HG03354 (cell line): ENCODE measurements around the gene PTPN23.
"Not testable (repeated sequence)": the region's sequence is repeated elsewhere in the genome, so short reads cannot be mapped to it uniquely, and the experiment has no call there.

Source experiments
- ATAC-seq: cut with Tn5 transposase; IDR thresholded peaks from one replicate; pipeline ENCODE4 v1.9.1; 2021; ENCODE audit warnings: mild to moderate bottlenecking; ENCODE audit not compliant: unreplicated experiment, poor library complexity, severe bottlenecking

The PTPN23 gene

GRCh38 chr3:47366833-47367232 lies 14.0 kb upstream of the PTPN23 start:
- no peak for ATAC-seq

GRCh38 chr3:47367631-47368030 lies 13.2 kb upstream of the PTPN23 start:
- no peak for ATAC-seq

- ATAC-seq = not testable (repeated sequence)
Observed at GRCh38 chr3:47370020-47370419, 10.8 kb upstream of the PTPN23 start.

- no peak for ATAC-seq
Observed at GRCh38 chr3:47370887-47371697, 9.7 kb upstream of the PTPN23 start.

GRCh38 chr3:47374587-47374986 lies 6.2 kb upstream of the PTPN23 start:
- ATAC-seq = no peak

- no peak for ATAC-seq
Observed at GRCh38 chr3:47376393-47376792, 4.4 kb upstream of the PTPN23 start.

- ATAC-seq = no peak
Observed at GRCh38 chr3:47377186-47377585, 3.6 kb upstream of the PTPN23 start.

GRCh38 chr3:47378869-47379268 lies 2.0 kb upstream of the PTPN23 start:
- ATAC-seq = no peak

GRCh38 chr3:47379411-47379899 lies 1.4 kb upstream of the PTPN23 start:
- no peak for ATAC-seq

- no peak for ATAC-seq
Observed at GRCh38 chr3:47380026-47380600, 708 bp upstream of the PTPN23 start.

- ATAC-seq = peak; percentile 65
Observed at GRCh38 chr3:47381317-47382157, 716 bp downstream of the PTPN23 start.

GRCh38 chr3:47384425-47384824 lies 3.6 kb downstream of the PTPN23 start:
- no peak for ATAC-seq

- ATAC-seq = no peak
Observed at GRCh38 chr3:47385007-47385406, 4.2 kb downstream of the PTPN23 start.

- no peak for ATAC-seq
Observed at GRCh38 chr3:47385796-47386195, 5.0 kb downstream of the PTPN23 start.

GRCh38 chr3:47392933-47393332 lies 12.1 kb downstream of the PTPN23 start:
- ATAC-seq = no peak

- no peak for ATAC-seq
Observed at GRCh38 chr3:47394140-47394870, 13.5 kb downstream of the PTPN23 start.

GRCh38 chr3:47394881-47395280 lies 14.1 kb downstream of the PTPN23 start:
- ATAC-seq = no peak

- ATAC-seq = no peak
Observed at GRCh38 chr3:47398228-47398627, 17.4 kb downstream of the PTPN23 start.

GRCh38 chr3:47399016-47399415 lies 18.2 kb downstream of the PTPN23 start:
- no peak for ATAC-seq
